Activated CD8-positive, alpha-beta T cell treated with anti-CD3 and anti-CD28 coated beads for 36 hours (primary cell): Measurements from ENCODE around the gene ANKH. TPM values are rescaled to one million over a fixed set of nuclear protein-coding genes. Genes with fewer than 3 reads are reported as not detected.
"Not testable (repeated sequence)": the region's sequence is repeated elsewhere in the genome, so short reads cannot be mapped to it uniquely, and the experiment has no call there.

ENCODE experiments used
- ATAC-seq: fragments of 200-7000 bp; cut with Tn5 transposase; one replicate; pipeline ENCODE4 v1.10.0; 2021; ENCODE audit warnings: mild to moderate bottlenecking, moderate library complexity
- CTCF ChIA-PET: fragments of 350-600 bp; sonication (Branson Sonifier 250); formaldehyde crosslinking; loops from one replicate; lab custom pipeline; 2021; ENCODE audit warnings: antibody characterized with exemption; lab: Charles Lee
- POLR2A ChIA-PET: fragments of 350-600 bp; sonication (Branson Sonifier 250); formaldehyde crosslinking; loops from one replicate; lab custom pipeline; 2021; ENCODE audit warnings: antibody characterized with exemption; lab: Charles Lee
- DNase-seq: peaks from one replicate; pipeline ENCODE4 v3.0.0-alpha.2; 2020
- H3K27ac Mint-ChIP-seq: one replicate; pipeline ENCODE4 v1.8.0; 2021; ENCODE audit warnings: mild to moderate bottlenecking, mixed read lengths
- H3K27me3 Mint-ChIP-seq: one replicate; pipeline ENCODE4 v1.8.0; 2021; ENCODE audit warnings: mixed read lengths
- H3K36me3 Mint-ChIP-seq: one replicate; pipeline ENCODE4 v1.8.0; 2021; ENCODE audit warnings: low read depth, mixed read lengths
- H3K4me1 Mint-ChIP-seq: one replicate; pipeline ENCODE4 v1.8.0; 2021; ENCODE audit warnings: low read depth, mixed read lengths
- H3K4me3 Mint-ChIP-seq: one replicate; pipeline ENCODE4 v1.8.0; 2021; ENCODE audit warnings: mild to moderate bottlenecking, moderate library complexity, mixed read lengths
- H3K9me3 Mint-ChIP-seq: one replicate; pipeline ENCODE4 v1.8.0; 2021; ENCODE audit warnings: mixed read lengths
- CTCF ChIP-seq: fragments of 200-600 bp; IDR thresholded peaks from one replicate; pipeline ENCODE4 v1.8.0; 2022; ENCODE audit warnings: antibody characterized with exemption, mild to moderate bottlenecking
- intact Hi-C: fragments of 100-400 bp; cut with micrococcal nuclease; formaldehyde crosslinking; loops from one replicate; pipeline ENCODE4 v1.10.0; 2022
- total RNA-seq, 2 experiments: library from RNA; stranded (reverse); gene quantifications; one replicate each; pipeline ENCODE4 v1.2.3, GENCODE V29; 2021

Gene ANKH
- total RNA-seq, 2 experiments from 2014 or later = 85.4 to 87.2 TPM

GRCh38 chr5:14849516-14850294 lies 21.9 kb downstream of the ANKH start:
- POLR2A ChIA-PET = no interaction called here
- peaks cover 4% of the 10 kb centered on the region for H3K36me3 Mint-ChIP-seq
- H3K4me3 Mint-ChIP-seq = no peak overlapping the region
- intact Hi-C loops = no loop called here
- CTCF ChIA-PET = interaction anchor here (1.1 to 2.1 kb wide), 4 partner anchors 9 to 201 kb away, joined by 3 to 8 read pairs (median 5); no protein-coding TSS in a partner anchor
- peaks cover 2% of the 10 kb centered on the region for H3K4me1 Mint-ChIP-seq
- no peak overlapping the region for H3K27ac Mint-ChIP-seq
- DNase-seq = no peak
- no peaks in the 10 kb centered on the region for H3K9me3 Mint-ChIP-seq
- no peak for TF ChIP-seq CTCF
- no peak for ATAC-seq
- no peaks in the 10 kb centered on the region for H3K27me3 Mint-ChIP-seq

- H3K36me3 Mint-ChIP-seq, H3K27me3 Mint-ChIP-seq, intact Hi-C loops, DNase-seq, H3K27ac Mint-ChIP-seq, H3K4me1 Mint-ChIP-seq, H3K4me3 Mint-ChIP-seq, H3K9me3 Mint-ChIP-seq, ATAC-seq: not testable (repeated sequence)
- ChIA-PET POLR2A (interaction anchor here (0.6 kb wide), 1 partner anchor 146 kb away, joined by 3 read pairs; no protein-coding TSS in a partner anchor), CTCF (interaction anchor here (1.3 to 2.1 kb wide), 2 partner anchors 9 to 201 kb away, joined by 3 to 8 read pairs; no protein-coding TSS in a partner anchor)
Observed at GRCh38 chr5:14848942-14849341, 22.6 kb downstream of the ANKH start.

GRCh38 chr5:14848385-14848784 lies 23.2 kb downstream of the ANKH start:
- Mint-ChIP-seq H3K27me3 (no peaks in the 10 kb centered on the region), H3K4me1 (no peaks in the 10 kb centered on the region), H3K9me3 (no peaks in the 10 kb centered on the region), H3K4me3 (no peak overlapping the region), H3K27ac (no peak overlapping the region), H3K36me3 (peaks cover 9% of the 10 kb centered on the region)
- ChIA-PET CTCF (interaction anchor here (2.1 kb wide), 1 partner anchor 8 kb away, joined by 8 read pairs; no protein-coding TSS in a partner anchor), POLR2A (no interaction called here)
- intact Hi-C loops = no loop called here
- no peak for TF ChIP-seq CTCF
- DNase-seq = no peak
- no peak for ATAC-seq

GRCh38 chr5:14847471-14847870 lies 24.1 kb downstream of the ANKH start:
- ATAC-seq (no peak), DNase-seq (no peak)
- Mint-ChIP-seq H3K4me1 (no peaks in the 10 kb centered on the region), H3K9me3 (no peaks in the 10 kb centered on the region), H3K27ac (no peak overlapping the region), H3K27me3 (no peaks in the 10 kb centered on the region), H3K4me3 (no peak overlapping the region), H3K36me3 (peaks cover 9% of the 10 kb centered on the region)
- POLR2A ChIA-PET = no interaction called here
- no peak for TF ChIP-seq CTCF
- intact Hi-C loops = no loop called here
- CTCF ChIA-PET = no interaction called here

- ChIA-PET CTCF (interaction anchor here (0.7 kb wide), 1 partner anchor 161 kb away, joined by 4 read pairs; no protein-coding TSS in a partner anchor), POLR2A (no interaction called here)
- Mint-ChIP-seq H3K27ac (no peak overlapping the region), H3K27me3 (no peaks in the 10 kb centered on the region), H3K4me1 (peaks cover 2% of the 10 kb centered on the region), H3K36me3 (peaks cover 20% of the 10 kb centered on the region), H3K9me3 (no peaks in the 10 kb centered on the region), H3K4me3 (no peak overlapping the region)
- no peak for ATAC-seq
- intact Hi-C loops = no loop called here
- no peak for TF ChIP-seq CTCF
- DNase-seq = no peak
Observed at GRCh38 chr5:14842117-14842516, 29.5 kb downstream of the ANKH start.
